GM18508 (cell line): ENCODE data around the gene PNPLA6.

Source experiments
- ATAC-seq: cut with Tn5 transposase; IDR thresholded peaks from one replicate; pipeline ENCODE4 v1.9.1; 2021; ENCODE audit warnings: moderate number of reproducible peaks; ENCODE audit not compliant: insufficient read depth, unreplicated experiment

Gene PNPLA6

GRCh38 chr19:7515110-7515644 is 20.3 kb upstream of the PNPLA6 start:
- ATAC-seq = no peak

GRCh38 chr19:7515645-7516151 is 19.8 kb upstream of the PNPLA6 start, which contains the start of gene ZNF358:
ZNF358 (plus strand) TSS chr19:7516103; CDS start chr19:7519243, 3,140 bp downstream.
- ATAC-seq = no peak

- ATAC-seq = no peak
Observed at GRCh38 chr19:7516333-7516732, 19.2 kb upstream of the PNPLA6 start.

GRCh38 chr19:7516878-7517277 is 18.6 kb upstream of the PNPLA6 start:
- no peak for ATAC-seq

GRCh38 chr19:7519361-7520130 is 16.0 kb upstream of the PNPLA6 start:
- no peak for ATAC-seq

- ATAC-seq = no peak
Observed at GRCh38 chr19:7520131-7521051, 15.1 kb upstream of the PNPLA6 start.

- no peak for ATAC-seq
Observed at GRCh38 chr19:7521551-7522071, 13.9 kb upstream of the PNPLA6 start.

- ATAC-seq = peak; percentile 59
Observed at GRCh38 chr19:7522072-7522922, 13.2 kb upstream of the PNPLA6 start, which contains the start of gene MCOLN1. MCOLN1 (plus strand) TSS chr19:7522624; CDS start chr19:7522751, 127 bp downstream.

- ATAC-seq = no peak
Observed at GRCh38 chr19:7522923-7523667, 12.4 kb upstream of the PNPLA6 start.

- no peak for ATAC-seq
Observed at GRCh38 chr19:7524523-7524922, 11.0 kb upstream of the PNPLA6 start.

GRCh38 chr19:7524992-7525739 is 10.4 kb upstream of the PNPLA6 start:
- ATAC-seq = no peak

GRCh38 chr19:7526059-7526929 is 9.2 kb upstream of the PNPLA6 start:
- ATAC-seq = no peak

GRCh38 chr19:7527516-7528191 is 7.9 kb upstream of the PNPLA6 start:
- no peak for ATAC-seq

- ATAC-seq = no peak
Observed at GRCh38 chr19:7528192-7528519, 7.4 kb upstream of the PNPLA6 start.

- ATAC-seq = no peak
Observed at GRCh38 chr19:7528522-7529245, 6.8 kb upstream of the PNPLA6 start.

- no peak for ATAC-seq
Observed at GRCh38 chr19:7529246-7529600, 6.3 kb upstream of the PNPLA6 start.
